ENCODE results near the gene MARCHF11. TPM values are rescaled to one million over a fixed set of nuclear protein-coding genes. Genes with fewer than 3 reads are reported as not detected.

MARCHF11 gene
- total RNA-seq, 1 donor from 2014 or later = not detected

DNA sequence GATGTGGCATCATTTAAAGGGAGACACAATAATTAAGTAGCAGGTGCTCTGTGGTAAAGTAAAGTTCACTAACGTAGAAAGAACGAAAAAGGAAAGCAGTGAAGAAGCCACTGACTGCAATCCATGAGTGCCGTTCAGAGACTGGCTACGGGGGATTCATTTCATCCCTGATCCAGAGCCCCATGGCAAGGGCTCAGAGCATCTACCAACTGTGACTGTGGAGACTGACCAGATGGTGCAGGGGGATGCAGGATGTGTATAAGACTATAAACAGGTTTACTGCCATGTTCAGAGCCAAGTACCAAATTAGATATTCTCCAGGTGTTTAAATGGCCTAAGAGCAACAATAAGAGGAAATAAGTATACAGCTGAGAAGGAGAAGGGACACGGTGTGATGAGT lies 47.7 kb downstream of the MARCHF11 start:
- Histone ChIP-seq H3K36me3 (no peaks in the 10 kb centered on the region), H3K9me3 (ENCODE audit: low read depth) (no peaks in the 10 kb centered on the region), H3K4me3 (no peak overlapping the region), H3K9ac (no peak overlapping the region), H3K27me3 (no peaks in the 10 kb centered on the region), H4K20me1 (ENCODE audit: low read depth) (no peaks in the 10 kb centered on the region), H3K4me2 (no peak overlapping the region), H3K4me1 (peaks cover 10% of the 10 kb centered on the region), H3K27ac (no peak overlapping the region), H3F3A (ENCODE audit: low read depth) (no peaks in the 10 kb centered on the region), H3K79me2 (ENCODE audit: low read depth) (no peaks in the 10 kb centered on the region), H2AFZ (replicated peaks) (no peak overlapping the region)
- no peak for DNase-seq (ENCODE audit: low spot score)
- Mint-ChIP-seq H3K4me1 (peaks cover 4% of the 10 kb centered on the region), H3K36me3 (no peaks in the 10 kb centered on the region), H3K4me3 (no peak overlapping the region), H3K9me3 (no peaks in the 10 kb centered on the region), H3K27me3 (ENCODE audit: insufficient read depth, low read depth) (no peaks in the 10 kb centered on the region), H3K27ac (no peak overlapping the region)
- TF ChIP-seq EZH2phosphoT487 (IDR thresholded peaks at IDR 0.05) (no peak), EZH2 (IDR thresholded peaks at IDR 0.05) (no peak)
- TF ChIP-seq, protein P1, sequence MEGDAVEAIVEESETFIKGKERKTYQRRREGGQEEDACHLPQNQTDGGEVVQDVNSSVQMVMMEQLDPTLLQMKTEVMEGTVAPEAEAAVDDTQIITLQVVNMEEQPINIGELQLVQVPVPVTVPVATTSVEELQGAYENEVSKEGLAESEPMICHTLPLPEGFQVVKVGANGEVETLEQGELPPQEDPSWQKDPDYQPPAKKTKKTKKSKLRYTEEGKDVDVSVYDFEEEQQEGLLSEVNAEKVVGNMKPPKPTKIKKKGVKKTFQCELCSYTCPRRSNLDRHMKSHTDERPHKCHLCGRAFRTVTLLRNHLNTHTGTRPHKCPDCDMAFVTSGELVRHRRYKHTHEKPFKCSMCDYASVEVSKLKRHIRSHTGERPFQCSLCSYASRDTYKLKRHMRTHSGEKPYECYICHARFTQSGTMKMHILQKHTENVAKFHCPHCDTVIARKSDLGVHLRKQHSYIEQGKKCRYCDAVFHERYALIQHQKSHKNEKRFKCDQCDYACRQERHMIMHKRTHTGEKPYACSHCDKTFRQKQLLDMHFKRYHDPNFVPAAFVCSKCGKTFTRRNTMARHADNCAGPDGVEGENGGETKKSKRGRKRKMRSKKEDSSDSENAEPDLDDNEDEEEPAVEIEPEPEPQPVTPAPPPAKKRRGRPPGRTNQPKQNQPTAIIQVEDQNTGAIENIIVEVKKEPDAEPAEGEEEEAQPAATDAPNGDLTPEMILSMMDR (IDR thresholded peaks at IDR 0.05) = no peak

DNA sequence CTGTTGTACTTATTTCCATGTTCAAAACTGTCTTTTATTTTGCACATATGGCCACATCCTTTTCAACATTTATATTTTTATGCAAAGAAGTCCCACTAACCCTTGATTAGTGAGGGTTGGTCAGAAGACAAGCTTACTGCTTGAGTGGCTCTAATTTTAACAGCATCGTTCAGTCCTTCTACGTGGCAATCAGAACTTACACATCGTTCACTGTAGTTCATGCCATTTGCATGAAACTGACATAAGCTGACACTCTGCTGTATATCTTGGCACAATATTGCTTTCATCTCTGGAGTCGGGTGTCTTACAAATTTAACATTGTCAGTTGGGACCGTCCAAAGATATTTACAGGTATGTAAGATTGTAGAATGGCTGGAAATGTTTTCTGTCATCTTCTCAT lies 50.6 kb downstream of the MARCHF11 start:
- no peaks in the 10 kb centered on the region for H3K36me3 ChIP-seq
- no peak overlapping the region for H2AFZ ChIP-seq (replicated peaks)
- Mint-ChIP-seq H3K9me3 (no peaks in the 10 kb centered on the region), H3K36me3 (no peaks in the 10 kb centered on the region), H3K27ac (no peak overlapping the region), H3K27me3 (ENCODE audit: insufficient read depth, low read depth) (no peaks in the 10 kb centered on the region), H3K4me3 (no peak overlapping the region), H3K4me1 (no peaks in the 10 kb centered on the region)
- H3K9me3 ChIP-seq (ENCODE audit: low read depth) = no peaks in the 10 kb centered on the region
- TF ChIP-seq, protein P1 (IDR thresholded peaks at IDR 0.05) = no peak
- TF ChIP-seq EZH2phosphoT487 (IDR thresholded peaks at IDR 0.05) = no peak
- H3F3A ChIP-seq (ENCODE audit: low read depth) = no peaks in the 10 kb centered on the region
- H3K4me2 ChIP-seq = no peak overlapping the region
- no peaks in the 10 kb centered on the region for H4K20me1 ChIP-seq (ENCODE audit: low read depth)
- H3K79me2 ChIP-seq (ENCODE audit: low read depth) = no peaks in the 10 kb centered on the region
- no peak overlapping the region for H3K27ac ChIP-seq
- no peaks in the 10 kb centered on the region for H3K4me1 ChIP-seq
- H3K9ac ChIP-seq = no peak overlapping the region
- DNase-seq (ENCODE audit: low spot score) = no peak
- no peaks in the 10 kb centered on the region for H3K27me3 ChIP-seq
- H3K4me3 ChIP-seq = no peak overlapping the region

DNA sequence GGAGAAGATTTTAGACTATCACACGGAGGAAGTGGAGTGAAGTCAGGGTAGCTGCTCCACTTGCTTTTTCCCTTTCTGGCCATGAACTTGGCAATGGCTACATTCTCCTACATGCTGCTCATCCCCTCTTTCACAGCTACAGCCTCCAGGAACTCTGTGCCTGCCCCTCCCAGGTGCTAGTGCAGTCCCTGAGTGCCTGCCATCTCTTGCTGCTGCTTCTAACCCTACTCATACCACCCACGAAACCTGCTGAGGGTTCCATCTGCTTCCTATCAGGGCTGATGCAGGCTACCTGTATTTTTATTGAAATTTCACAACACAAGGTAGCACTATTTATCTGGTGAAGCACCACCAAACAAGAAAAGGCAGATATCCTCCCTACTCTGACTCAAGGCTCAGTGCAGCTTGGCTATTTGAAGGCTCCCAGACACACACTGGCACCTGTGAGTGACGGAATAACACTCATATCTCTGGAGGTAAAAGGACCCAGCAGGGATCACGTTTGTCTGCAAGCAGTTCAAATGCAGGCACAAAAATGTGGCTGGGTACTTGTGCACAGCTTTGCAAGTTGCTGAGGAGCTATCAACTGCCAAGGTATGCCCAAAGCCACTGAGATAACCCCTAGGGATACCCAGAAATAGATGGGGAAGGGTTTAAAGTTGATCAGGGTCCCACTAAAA lies 51.6 kb downstream of the MARCHF11 start:
- TF ChIP-seq, protein P1 (IDR thresholded peaks at IDR 0.05) = no peak
- TF ChIP-seq EZH2phosphoT487 (IDR thresholded peaks at IDR 0.05) (no peak), EZH2 (IDR thresholded peaks at IDR 0.05) (no peak)
- Histone ChIP-seq H3K27ac (no peak overlapping the region), H3K27me3 (no peaks in the 10 kb centered on the region), H3K4me3 (no peak overlapping the region), H2AFZ (replicated peaks) (no peak overlapping the region), H3K4me1 (no peaks in the 10 kb centered on the region), H3K36me3 (no peaks in the 10 kb centered on the region), H3K9ac (no peak overlapping the region), H3F3A (ENCODE audit: low read depth) (no peaks in the 10 kb centered on the region), H4K20me1 (ENCODE audit: low read depth) (no peaks in the 10 kb centered on the region), H3K4me2 (no peak overlapping the region), H3K9me3 (ENCODE audit: low read depth) (no peaks in the 10 kb centered on the region), H3K79me2 (ENCODE audit: low read depth) (no peaks in the 10 kb centered on the region)
- Mint-ChIP-seq H3K36me3 (no peaks in the 10 kb centered on the region), H3K4me3 (no peak overlapping the region), H3K27me3 (ENCODE audit: insufficient read depth, low read depth) (no peaks in the 10 kb centered on the region), H3K27ac (no peak overlapping the region), H3K4me1 (no peaks in the 10 kb centered on the region), H3K9me3 (no peaks in the 10 kb centered on the region)
- DNase-seq (ENCODE audit: low spot score) = no peak

All from neural progenitor cell (in vitro differentiated cells).